Left renal cortex interstitium (tissue), 4 donors: ENCODE measurements around the gene SLC22A1. TPM values are rescaled to one million over a fixed set of nuclear protein-coding genes. Genes with fewer than 3 reads are reported as not detected.
"Not testable (repeated sequence)": the region's sequence is repeated elsewhere in the genome, so short reads cannot be mapped to it uniquely, and the experiment has no call there.

Experiments
- DNase-seq, 4 donors: peaks; one replicate each; pipeline ENCODE4 v3.0.0-alpha.2; 2013; ENCODE audit warnings: low read depth in 4 of 4, low spot score in 2 of 4, missing footprints in 1 of 4
- polyA plus RNA-seq, 4 donors: library from polyadenylated mRNA; unstranded; fragments of 120-200 nt; gene quantifications; one replicate each; pipeline ENCODE4 v1.2.1, GENCODE V29; 2013; ENCODE audit not compliant: insufficient read length in 4 of 4

The SLC22A1 gene
- polyA plus RNA-seq, 4 donors: 0.53 to 0.66 (median 0.58) TPM; not detected in 1

DNA sequence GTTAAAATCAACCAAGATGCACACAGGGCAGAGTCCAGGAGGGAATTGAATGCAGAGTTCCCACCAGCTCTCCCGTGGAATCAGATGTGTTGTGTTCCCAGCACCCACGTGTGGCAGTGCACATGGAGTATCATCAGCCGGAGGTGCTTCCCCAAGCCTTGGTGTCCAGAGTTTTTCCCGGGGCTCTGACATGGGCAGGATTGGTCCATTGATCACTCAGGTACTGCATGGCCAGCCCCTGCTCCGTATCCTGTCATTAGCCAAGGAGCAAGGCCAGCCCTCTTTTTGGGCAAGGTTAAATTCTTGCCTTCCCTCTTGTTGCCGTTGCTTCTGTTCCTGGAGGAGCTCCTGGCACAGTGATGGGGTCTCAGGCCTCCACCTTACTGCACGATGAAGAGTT, 28.6 kb upstream of the SLC22A1 start:
- no peak for DNase-seq

- no peak for DNase-seq
Measured at GRCh38 chr6:160093946-160094345, 27.7 kb upstream of the SLC22A1 start.

DNA sequence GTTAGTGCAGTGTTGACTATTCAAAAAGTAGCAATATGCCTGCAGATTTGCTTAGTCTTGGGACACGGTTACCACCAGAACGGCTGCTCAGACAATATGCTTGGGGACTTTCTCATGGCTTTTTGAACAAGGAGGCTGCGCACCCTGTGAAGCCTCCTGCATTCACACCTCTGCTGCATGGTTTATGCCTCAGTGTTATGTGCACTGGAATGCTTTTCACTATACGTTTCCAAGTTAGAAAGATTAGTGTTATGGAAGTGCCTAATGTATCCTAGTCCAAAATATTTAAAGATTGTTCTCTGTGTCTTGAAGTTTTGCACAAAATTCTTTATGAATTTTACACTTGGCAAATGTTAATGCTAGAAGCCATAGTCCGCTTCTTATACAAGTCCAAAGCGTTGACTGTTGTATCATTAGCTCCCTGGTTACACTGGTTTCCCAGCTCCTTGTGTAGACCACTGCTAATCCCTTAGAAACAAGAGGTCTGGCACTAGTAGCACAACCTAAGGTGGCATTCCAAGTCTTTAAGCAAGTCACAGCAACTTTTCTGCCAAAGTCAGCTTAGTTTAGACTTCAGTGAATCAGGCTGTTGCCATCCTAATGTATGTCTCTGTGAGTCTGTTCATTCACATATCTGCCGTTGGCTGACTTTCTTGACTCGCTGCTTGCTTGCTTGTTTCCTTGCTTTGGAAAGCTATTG, 26.3 kb upstream of the SLC22A1 start:
- no peak for DNase-seq

DNA sequence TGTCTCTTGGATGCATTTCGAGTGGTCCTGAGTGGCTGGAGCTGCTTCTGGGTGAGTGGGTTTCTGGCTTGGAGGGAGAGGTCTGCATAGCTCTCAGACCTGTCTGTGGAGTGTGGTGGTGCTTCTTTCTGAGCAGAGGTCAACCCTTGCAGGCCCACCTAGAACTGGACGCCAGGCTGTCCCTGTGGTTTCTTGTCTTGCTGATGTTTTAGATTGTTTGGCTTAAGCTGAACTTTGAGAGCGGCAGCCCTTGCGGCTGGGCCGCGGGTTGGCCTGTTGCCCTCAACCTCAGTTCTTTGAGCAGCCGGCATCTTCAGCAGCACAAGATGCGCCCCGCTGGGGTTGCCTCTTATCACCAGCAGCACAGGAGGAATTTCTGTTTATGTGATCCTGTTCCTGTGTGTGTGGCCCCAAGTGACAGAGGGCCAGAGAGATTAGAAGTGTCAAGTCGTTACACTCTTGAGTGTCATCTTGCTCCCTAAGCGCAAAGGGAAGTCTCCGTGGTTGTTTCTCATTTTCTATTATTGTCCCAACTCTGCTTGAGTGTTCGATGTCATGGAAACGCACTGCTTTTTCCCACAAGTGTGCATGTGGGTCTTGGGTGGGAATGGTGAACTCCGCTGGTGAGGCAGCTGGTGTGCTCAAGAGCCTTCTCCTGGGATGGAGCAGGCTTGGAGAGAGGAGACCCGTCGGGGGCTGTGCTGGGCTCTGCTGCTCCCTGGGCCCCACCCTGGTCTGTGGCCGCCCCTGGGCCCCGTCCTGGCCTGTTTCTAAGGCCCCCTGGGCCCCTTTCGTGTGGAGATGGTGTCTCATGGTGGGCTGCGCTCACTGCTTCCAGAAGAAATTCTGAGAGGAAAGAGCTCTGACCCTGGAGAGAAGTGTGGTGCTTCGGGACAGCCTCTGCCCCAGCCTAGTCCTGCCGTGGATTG, 20.1 kb upstream of the SLC22A1 start:
- DNase-seq: no peak

GRCh38 chr6:160102399-160102798, 19.2 kb upstream of the SLC22A1 start:
- DNase-seq: no peak

DNA sequence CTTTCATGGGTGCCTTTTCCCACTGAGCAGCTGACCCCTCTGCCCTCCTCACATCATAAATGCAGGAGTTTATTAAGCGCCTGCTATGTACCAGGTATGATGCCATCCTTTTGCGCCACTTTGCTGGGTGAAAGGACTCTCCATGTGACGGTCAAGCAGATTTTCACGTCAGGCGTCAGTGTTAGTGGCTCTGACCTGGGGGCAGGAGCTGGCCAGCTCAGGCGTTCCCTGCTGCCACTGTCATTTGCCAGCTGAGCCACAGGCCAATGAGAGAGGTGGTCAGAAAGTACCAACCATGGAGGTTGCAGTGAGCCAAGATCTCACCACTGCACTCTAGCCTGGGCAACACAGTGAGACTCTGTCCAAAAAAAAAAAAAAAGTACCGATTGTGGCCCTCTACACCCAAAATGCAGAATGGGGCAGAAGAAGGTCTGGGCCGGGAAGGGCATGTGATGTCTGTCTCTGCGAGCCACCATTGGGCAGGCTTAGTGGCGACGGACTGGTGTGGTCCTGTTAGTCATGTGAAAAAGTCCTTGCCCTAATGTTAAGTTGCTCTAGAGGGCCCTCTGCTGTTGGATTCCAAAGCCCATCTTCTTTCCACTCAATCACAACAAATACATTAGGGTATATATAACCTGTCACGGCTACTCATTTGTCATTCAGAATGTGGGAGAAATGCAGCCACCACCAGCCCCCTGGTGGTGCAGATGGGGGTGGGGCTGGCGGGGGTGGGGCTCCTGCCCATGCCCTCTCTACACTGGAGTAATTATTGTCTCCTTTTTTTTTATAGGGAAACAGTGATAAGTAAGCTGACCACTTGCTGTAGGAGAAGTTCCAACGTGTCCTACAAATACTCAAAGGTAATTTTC, 18.4 kb upstream of the SLC22A1 start:
- DNase-seq: no peak

DNA sequence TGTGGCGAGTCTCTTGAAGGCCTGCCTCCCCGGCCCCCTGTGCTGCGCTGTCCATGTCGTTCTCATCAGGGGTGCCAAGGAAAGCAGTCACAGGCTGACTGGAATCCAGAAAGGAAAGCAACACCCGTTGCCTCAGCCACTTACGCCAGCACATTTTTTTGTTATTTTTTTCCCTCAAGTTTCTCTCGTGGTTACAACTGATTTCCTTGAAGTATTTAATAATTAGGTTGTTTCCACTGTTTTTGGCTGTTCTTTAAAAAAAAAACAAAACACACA, 17.9 kb upstream of the SLC22A1 start:
- no peak for DNase-seq

GRCh38 chr6:160104821-160105517, 16.6 kb upstream of the SLC22A1 start:
- DNase-seq: no peak

GRCh38 chr6:160106010-160106409, 15.6 kb upstream of the SLC22A1 start:
- no peak for DNase-seq

DNA sequence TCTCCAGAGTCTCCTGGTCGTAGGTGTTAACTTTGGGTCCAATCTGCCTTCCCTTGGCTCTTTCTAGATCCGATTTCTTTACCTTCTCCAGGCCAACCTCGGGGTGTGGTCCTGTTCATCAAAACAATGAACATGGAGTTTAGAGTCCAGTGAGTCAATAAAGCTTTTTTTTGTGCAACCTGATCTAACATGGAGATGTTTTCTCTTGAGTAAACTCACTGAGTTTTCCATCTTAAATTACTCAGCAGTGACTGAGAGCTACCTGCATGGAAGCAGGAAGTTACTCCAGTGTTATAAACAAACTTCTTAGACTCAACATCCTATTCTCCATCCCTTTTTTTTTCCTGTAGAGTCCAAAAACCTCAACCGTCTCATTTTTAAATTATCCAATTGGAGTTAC, 14.9 kb upstream of the SLC22A1 start:
- no peak for DNase-seq

DNA sequence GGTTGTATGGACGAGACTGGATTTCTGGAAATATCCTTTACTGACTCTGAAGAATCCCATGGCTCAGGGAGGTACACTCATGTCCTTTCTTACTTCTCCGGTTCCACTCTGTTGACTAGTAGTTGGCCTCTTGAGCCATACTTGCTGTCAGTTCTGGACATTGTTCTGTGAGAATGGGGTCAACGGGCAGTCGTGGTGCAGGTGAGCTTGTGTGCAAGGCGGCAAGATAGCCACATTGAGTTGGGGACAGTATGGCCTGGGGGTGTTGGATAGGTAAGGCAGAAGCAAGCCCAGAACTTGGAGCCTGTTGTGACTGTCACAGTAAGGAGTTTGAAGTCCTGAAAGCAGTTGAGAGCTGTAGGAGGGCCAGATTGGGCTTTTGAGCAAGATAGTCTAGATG, 13.5 kb upstream of the SLC22A1 start:
- no peak for DNase-seq

- no peak for DNase-seq
Measured at GRCh38 chr6:160110586-160111123, 11.0 kb upstream of the SLC22A1 start.

- no peak for DNase-seq
Measured at GRCh38 chr6:160111806-160112205, 9.8 kb upstream of the SLC22A1 start.

GRCh38 chr6:160112628-160113299, 8.9 kb upstream of the SLC22A1 start:
- DNase-seq: no peak

DNA sequence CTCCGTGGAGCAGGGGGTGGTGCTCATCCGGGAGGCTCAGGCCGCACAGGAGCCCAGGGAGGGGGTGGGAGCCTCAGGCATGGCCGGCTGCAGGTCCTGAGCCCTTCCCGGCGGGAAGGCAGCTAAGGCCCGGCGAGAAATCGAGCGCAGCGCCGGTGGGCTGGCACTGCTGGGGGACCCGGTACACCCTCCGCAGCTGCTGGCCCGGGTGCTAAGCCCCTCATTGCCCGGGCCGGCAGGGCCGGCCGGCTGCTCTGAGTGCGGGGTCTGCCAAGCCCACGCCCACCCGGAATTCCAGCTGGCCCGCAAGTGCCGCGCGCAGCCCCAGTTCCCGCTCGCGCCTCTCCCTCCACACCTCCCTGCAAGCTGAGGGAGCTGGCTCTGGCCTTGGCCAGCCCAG, 7.1 kb upstream of the SLC22A1 start:
- not testable (repeated sequence) for DNase-seq

- DNase-seq: no peak
Measured at GRCh38 chr6:160115421-160115820, 6.2 kb upstream of the SLC22A1 start.

- DNase-seq: no peak
Measured at GRCh38 chr6:160116411-160116810, 5.2 kb upstream of the SLC22A1 start.

DNA sequence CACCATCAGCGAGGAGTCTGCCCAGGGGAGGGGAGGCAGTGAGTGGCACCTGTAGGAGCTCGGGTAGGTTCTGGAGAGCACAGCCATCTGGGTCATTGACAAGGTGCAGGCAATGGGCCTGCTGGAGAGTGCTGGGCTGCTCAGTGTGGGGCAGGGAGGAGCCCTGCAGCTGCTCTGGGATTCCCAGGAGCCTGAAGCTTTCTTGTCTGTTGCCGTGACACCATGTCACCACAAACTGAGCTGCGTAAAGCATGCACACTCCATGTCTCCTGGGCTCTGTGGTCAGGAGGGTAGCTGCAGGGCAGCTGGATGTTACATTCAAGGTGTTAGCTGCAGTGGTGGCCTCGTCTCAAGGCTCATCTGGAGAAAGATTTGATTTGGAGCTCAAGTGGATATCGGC, 4.5 kb upstream of the SLC22A1 start:
- DNase-seq: no peak

GRCh38 chr6:160118620-160119229, 2.9 kb upstream of the SLC22A1 start:
- DNase-seq: no peak
